Right kidney (tissue), 1 donor: Measurements from ENCODE around the gene CD300LF.

Experiments
- DNase-seq: peaks from one replicate; pipeline ENCODE4 v3.0.0-alpha.2; 2016

Gene CD300LF

DNA sequence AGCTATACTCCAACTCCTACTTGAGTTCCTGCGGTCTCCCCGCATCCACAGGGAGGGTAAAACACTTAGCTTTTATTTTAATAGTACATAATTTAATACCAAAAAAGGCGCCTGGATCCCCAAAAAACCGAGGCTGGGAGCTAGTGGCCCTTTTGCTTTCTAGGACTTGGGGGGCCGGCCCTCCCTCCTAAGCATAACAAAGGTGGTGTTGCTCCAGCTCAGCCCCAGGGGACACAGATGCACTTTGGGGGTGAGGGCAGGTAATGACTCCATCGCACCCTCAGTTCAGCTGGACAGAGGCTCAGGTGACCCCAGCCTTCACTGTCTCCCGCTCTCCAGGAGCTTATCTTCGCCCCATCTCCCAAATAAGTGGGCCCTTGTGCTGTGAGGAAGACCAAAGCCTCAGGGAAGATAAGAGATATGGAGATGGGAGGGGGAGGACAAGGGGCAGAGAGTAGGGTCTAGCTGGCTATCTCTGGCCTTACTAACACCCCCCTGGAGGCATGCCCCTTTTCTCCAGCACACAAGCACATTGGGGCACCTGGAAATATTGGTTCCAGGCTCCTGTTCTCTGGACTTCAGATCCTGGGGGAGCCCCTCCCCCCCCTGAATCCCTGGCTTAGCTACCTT, 32.9 kb upstream of the CD300LF start:
- no peak for DNase-seq

DNA sequence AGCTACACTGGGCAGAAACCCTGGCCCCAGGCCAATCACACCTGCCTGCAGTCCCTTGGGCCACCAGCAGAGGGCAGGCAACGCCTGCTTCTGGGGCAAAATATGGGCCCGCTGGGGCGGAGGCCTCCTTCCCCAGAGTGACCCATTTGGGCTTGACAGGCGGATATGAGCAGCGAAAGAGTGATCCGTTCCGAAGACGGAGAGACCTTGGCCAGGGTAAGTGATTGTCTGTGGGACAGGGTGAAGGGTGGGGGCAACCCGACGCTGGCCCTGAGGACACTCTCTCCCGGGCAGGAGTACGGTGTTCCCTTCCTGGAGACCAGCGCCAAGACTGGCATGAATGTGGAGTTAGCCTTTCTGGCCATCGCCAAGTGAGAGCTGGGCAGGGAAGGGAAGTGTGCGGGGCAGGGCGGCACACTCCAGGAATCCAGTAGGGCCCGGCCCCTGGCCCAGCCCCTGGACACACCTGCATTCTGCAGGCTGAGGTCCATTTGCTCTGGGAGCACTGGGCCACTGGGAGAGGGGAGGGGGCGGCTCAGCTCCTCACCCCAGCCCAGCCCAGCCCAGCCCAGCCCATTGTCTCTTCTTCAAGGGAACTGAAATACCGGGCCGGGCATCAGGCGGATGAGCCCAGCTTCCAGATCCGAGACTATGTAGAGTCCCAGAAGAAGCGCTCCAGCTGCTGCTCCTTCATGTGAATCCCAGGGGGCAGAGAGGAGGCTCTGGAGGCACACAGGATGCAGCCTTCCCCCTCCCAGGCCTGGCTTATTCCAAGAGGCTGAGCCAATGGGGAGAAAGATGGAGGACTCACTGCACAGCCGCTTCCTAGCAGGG, 32.2 kb upstream of the CD300LF start:
- DNase-seq, result peak; percentile 83

DNA sequence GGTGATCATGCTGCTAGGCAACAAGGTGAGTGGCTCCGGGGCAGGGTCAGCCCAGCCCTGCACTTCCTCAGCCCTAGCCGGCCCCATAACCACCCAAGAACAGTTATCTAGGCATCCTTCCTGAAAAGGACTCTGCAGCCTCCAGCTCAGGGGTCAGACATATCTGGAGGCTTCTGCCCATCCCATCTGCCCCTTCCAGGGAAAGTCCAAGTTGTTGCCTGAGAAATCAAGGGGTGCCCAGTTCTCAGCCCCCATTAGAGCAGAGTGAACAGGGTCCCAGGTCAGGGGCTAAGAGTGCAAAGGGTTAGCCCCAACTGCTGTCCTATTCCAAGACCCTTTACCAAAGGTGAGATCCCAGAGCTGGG, 31.6 kb upstream of the CD300LF start:
- DNase-seq, result no peak

DNA sequence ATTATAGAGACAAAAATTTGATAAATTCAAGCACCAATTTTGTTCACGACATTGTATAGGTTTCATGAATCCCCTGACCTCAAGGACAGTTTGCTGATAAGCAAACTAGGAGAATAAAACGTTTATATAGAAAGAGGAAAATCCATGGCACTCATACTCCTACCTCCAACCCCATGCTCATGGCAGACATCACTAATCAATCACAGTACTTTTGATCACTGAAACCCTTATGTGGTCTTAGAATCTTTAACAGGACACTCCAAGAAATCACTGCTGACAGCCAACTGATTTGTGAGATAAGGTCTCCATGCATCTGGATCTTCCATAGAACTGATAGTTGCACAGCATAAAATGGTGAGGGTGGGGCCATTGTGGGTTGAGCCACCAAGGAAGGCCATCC, 31.0 kb upstream of the CD300LF start:
- no peak for DNase-seq

DNA sequence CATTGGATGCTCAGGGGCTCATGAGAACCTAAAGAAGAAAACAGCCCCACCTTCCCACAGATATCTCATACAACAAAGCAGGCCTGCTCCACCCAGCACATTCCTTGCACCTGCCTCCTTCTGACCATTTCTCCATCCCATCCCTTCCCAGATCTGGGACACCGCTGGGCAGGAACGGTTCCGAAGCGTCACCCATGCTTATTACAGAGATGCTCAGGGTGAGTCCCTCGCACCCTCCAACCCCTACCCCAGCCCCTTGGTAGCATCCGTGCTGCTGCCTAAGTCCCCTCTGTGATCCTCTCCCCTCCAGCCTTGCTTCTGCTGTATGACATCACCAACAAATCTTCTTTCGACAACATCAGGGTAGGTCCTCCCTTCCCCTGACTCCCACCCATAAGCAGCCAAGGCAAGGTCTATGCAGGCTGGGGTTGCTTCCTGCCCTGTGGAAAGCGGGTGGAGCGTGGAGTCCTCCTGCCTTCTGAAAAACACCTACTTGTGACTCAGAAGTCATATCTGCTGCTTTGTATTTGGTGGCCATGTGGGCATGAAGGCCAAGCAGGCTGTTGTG, 30.3 kb upstream of the CD300LF start:
- no peak for DNase-seq

DNA sequence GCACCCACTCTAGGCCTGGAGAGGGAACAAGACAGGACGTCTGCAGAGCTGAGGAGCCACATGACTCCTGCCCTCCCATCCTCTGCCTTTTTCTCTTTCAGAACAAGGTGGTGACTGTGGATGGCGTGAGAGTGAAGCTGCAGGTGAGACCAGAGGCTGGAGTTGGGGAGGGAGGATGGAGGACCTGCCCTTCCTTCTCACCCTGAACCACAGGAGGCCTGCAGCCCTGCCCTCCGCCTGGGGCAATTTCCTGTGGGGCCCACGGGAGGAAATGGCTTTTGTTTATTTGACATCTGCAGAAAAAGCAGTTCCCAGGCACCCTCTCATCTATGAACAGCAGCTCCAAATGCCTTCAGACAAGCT, 29.4 kb upstream of the CD300LF start:
- no peak for DNase-seq

DNA sequence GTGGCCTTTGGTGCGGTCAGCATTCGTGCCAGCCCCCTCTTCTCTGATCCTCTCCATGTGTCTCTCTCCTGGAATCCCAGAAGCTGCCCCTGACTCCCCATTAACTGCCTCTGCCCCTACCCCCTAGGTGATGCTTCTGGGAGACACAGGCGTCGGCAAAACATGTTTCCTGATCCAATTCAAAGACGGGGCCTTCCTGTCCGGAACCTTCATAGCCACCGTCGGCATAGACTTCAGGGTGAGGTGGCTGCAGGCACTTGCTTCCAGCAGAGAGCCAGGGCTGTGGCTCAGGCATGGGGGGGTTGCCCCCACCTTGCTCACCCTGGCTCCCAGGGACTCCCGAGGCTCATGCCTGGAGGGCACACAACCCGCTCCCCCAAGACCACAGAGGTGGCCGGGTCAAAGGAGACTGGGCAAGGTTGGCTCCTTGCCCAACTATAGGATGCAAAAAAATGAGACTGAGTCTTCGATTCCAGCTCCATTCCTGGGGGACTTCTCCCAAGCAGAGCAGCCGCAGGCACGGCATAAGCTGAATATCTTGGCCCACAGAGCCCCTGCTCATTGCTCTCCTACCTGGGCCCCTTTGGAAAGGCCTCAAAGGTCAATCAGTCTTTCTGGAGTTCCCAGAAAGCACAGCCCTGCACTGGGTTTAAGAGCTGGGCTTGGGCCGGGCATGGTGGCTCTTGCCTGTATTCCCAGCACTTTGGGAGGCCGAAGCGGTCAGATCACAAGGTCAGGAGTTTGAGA, 28.1 kb upstream of the CD300LF start:
- DNase-seq, result no peak

DNA sequence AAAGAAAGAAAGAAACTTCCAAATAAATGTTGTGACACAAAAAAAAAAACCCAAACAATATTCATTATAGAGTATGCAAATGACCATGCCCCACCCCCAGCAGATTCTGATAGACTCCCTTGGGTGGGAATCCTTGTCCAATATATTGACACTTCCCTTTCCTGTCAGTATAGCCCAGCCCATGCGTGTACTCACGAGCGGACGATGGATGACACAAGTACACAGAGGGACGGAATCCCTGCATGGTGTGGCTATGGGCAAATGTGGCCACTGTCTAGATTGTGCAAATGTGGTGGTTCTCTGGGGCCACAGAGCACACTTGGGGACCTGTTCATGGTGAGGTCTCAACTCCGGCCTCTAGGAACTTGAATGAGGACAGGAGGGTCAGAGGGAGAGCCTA, 27.4 kb upstream of the CD300LF start:
- DNase-seq, result no peak

DNA sequence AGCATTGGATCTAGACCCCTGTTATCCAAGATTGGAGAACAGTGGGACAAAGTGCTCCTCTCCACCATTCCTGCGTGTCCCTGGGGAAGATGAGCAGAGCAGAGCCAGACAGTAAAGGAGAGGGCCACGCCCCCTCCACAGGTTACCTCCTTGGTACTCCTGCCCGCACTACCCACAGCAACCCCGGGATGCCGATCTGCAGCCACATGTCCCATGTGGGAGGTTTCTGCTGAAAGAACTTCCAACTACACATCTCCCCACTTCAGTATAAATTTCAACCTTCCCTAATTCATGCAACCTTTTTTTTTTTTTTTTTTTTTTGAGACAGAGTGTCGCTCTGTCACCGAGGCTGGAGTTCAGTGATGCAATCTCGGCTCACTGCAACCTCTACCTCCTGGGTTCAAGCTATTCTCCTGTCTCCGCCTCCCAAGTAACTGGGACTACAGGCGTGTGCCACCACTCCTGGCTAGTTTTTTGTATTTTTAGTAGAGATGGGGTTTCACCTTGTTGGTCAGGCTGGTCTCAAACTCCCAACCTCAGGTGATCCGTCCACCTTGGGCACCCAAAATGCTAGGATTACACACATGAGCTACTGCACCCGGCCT, 26.6 kb upstream of the CD300LF start:
- no peak for DNase-seq

DNA sequence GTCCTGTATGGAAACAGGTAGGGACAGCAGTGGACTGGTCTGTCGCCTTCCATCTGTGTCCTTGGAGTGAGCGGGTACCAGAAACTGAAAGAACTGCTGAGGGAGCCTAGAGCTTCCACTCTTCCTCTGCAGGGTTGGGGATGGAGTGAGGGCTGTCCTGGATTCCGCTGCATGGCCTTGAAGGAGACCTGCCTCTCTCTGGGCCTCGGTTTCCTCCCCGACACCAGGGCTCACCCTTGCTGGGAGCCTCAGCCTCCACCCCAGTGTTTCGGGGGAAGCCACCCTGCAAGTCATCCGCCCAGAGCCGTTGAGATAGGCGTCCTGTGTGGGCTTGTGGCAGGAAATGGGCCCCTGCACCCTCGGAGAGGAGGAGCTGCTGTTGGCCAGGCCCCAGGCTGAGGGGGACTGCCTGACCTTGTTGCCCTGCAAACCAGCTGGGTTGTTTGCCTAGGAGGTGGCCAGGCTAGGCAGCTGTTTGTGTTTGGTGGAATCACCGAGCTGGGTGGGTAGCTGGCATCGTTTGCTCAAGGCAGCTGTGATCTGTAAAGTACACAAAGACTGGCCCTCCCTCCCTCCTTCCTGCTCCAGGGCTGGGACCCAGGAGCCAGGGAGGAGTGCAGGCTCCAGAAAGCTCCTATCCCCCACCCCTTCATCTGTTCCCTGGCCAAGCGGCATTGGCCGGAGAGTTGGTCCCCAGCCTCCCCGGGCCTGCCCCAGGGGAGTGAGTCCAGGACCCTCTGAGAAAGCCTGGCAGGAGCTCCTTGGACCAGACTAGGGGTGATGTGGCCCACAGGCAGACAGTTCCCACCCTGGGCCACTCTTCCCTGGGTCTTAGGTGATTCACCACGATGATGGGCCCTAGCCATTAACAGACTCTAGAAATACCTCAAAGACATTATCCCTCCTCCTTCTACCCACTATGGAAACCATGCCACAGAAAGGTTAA, 25.6 kb upstream of the CD300LF start:
- peak; percentile 26 for DNase-seq

DNA sequence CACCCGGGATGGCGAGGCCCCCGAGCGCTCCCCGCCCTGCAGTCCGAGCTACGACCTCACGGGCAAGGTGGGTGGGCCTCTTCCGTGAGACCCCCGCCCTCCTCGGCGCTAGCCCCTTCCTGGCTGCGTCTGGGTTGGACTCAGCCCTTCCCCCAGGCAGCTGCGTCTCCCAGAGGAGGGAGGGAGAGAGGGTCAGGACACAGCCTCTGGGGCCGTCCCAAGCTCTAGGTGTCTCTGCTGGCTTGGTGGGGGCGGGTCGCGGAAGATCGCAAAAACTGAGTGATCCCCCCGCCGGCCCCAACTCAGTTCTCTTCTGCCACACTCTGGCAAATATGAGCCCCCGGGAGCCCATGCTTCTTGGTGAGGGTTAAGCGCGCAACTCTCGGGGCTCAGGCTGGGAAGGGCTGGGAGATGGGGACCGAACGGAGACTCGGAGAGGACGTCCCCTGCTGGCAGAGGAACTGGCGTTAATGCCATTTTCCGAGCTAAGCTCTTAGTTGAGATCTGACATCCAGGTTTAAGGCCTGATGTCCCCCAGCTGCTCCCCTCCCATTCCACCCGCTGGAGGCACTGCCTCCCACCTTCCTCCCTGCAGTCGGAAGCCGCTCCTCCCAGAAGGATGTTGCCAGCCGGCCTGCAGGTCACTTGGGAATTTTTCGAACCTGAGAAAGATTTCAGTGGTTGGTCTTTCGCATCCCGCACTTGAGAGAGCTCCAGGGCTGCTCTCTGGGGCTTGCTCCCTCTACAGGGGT, 24.8 kb upstream of the CD300LF start:
- DNase-seq, result peak; percentile 70

DNA sequence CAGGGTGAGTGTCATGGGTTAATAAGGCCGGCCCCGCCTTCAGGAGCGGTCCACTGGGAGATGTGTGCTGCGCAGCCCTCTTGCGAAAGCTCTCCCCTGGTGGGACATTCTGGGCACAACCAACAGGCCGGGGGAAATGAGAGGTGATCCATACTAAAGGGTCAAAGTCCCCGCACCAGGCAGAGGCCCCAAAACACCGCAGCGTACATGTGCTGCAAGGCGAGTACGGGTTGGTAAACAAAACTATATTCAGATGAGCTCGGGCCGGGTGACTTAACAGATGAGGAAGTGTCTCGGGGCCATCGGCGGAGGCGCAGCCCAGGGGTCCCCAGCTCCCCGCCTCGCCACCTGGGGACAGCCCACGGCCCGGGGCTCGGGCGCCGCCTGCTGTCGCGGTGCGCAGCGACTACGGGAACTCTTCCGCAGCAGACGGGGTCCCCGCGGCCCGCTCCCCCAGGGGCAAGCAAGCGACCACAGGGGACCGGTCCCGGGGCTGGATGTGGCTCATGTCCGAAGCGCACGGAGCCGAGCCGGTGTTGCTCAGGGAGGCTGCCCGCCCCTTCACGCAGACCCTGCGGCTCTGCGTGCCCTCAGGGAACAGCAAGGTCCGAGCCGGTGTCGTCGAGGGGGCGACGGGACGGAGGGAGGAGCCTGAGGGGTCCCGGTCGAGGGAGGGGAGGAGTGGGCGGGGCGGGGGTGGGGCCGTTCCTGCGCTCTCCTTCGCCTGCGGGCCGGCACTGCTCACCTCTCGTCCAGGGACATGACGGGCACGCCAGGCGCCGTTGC, 24.0 kb upstream of the CD300LF start, which contains the start of gene RAB37:
RAB37 (plus strand) TSS at position 744 of the 786 bp plus-strand sequence; CDS start at position 761, 17 bp downstream.
- peak; percentile 72 for DNase-seq

DNA sequence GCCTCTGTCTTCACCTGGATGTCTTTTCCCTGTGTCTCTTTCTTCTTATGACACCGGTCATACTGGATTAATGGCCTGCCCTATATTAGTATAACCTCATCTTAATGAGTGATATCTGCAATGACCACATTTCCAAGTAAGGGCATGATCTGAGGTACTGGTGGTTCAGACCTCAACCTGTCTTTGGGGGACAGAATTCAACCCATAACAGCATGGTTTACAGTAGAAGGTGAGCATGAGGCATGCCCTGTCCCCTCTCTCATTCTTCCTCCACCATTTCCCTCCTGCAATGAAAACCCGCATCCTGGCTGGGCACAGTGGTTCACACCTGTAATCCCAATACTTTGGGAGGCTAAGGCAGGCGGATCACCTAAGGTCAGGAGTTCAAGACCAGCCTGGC, 21.5 kb upstream of the CD300LF start:
- no peak for DNase-seq

DNA sequence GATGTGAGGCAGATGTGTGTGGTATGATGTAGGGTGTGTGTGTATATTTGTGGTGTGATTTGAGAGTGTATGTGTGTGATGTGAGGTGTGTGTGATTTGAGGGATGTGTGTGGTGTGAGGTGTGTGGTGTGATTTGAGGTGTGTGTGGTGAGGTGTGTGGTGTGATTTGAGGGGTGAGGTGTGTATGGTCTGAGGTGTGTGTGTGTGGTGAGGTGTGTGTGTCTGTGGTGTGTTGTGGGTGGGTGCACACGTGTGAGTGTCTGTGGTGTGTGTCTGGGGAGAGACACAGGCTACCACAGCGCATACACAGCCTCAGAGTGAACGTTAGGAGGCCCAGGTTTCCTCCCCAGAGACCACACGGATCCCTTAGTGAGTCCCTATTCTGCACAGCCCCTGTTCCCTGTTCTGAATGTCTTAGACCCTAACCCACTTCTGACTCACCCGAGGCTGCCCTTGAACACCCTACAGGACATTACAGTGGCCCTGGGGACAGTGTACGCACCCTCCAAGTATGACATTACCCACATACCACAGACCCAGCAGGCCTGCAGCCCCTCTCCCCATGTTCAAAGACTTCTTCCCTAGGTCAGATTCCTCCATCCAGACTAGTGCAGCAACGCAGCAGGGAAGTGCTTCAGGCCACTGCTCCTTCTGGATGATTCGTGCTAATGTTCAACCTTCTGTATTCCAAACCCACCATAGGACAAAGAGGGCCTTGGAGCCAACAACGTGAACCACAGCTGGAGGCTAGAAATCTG, 20.8 kb upstream of the CD300LF start:
- no peak for DNase-seq

DNA sequence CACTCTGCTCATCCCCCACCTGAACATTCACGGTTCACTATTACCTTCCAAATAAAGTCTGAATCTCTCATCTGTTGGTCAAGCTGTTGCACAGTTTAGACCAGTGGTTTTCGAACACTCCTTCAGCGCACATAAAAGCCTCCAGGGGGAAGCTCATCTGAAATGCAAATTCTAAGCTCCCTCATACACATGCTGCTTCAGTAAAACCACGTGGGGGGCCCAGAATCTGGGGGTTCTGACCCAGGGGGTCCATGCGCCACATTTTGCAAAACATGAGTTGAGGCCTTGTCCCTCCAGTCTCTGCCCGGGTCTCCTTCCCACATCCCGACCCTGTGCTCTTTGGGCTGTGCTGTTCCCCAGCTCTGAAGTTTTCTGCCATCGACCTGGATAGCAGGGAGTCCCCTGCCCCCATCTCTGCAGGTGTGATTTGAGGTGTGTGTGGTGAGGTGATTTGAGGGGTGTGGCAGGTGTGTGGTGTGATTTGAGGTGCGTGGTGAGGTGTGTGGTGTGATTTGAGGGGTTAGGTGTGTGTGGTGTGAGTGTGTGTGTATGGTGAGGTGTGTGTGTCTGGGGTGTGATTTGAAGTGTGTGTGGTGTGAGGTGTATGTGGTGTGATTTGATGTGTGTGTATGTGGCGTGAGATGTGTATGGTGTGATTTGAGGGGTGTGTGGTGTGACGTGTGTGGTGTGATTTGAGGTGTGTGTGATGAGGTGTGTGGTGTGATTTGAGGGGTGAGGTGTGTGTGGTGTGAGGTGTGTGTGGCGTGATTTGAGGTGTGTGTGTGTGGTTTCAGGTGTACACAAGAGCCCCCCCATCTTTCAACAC, 19.5 kb upstream of the CD300LF start:
- no peak for DNase-seq

DNA sequence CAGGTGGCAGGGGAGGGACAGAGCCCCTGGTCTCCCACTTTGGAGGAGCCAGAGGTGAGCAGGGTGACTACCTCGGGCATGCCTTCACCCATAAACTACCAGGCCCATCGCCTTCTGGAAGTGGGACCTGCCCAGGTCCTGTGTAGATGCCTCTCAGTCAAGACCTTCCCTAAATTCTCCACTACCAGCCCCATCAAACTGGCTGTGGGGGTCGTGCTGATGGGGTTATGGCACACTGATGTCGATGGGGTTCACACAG, 18.6 kb upstream of the CD300LF start:
- DNase-seq, result no peak

DNA sequence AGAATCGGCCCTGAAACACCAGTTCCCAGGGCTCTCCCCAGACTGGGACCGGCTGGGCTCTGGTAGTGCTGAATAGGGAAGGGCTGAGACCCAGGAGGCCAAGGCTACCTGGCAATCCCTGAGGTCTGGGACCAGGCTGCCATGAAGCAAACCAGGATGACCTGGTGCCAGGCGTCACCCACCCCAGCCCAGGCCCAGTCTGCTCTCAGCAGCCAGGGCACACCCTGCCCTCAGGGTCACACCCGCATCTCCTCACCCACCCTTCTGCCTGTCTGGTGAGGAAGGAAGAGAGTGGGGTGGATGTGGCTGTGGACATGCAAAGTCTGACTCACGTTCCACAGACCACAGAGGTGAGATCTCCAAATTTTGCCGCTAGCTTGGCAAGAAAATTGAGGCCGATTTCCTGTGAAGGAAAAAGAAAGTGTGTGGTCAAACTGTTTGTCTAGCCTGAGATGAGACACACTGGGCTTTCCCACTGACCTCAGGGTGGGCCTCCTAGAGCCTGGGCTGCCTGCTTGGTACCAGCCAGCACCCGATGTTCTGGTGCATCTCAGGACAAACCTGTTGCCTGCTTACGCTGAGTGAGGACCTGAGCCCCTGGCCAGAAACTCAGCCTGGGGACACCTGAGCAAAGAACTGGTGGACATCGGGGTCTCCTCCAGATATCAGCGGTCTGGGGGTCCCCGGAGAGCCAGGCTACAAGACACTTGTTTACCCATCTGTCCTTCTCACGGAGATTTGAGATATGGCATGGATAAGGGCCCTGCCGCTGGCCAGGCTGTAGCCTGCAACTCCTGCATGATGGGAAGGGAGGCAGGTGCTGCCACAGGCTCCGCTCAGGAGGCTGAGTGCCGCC, 18.0 kb upstream of the CD300LF start:
- DNase-seq, result no peak
